OCI-LY3 (cell line): ENCODE measurements around the gene FOXB2.
"Not testable (repeated sequence)": the region's sequence is repeated elsewhere in the genome, so short reads cannot be mapped to it uniquely, and the experiment has no call there.

ENCODE experiments used
- H2AFZ ChIP-seq: fragments of 200-600, 300-600 bp; shearing (Covaris generic); 2 replicates; pipeline ENCODE4 v1.6.0; 2014; ENCODE audit warnings: antibody characterized with exemption, low read depth, low read length
- H3K27ac ChIP-seq: fragments of 200-600, 300-600 bp; sonication (generic); 2 replicates; pipeline ENCODE4 v1.5.1; 2014; ENCODE audit warnings: mild to moderate bottlenecking, low read length, moderate library complexity, mixed read lengths
- H3K27me3 ChIP-seq: fragments of 200-600, 300-600 bp; sonication (generic); 2 replicates; pipeline ENCODE4 v1.6.1; 2014; ENCODE audit warnings: low read depth, low read length, mixed read lengths
- H3K36me3 ChIP-seq: fragments of 200-600, 300-600 bp; sonication (generic); replicated peaks from 2 replicates; pipeline ENCODE3; 2014; ENCODE audit warnings: low read depth, low read length, mixed read lengths
- H3K4me1 ChIP-seq: fragments of 300-600, 200-600 bp; sonication (generic); 2 replicates; pipeline ENCODE4 v1.6.1; 2014; ENCODE audit warnings: low read length, mixed read lengths
- H3K4me2 ChIP-seq: fragments of 200-600, 300-600 bp; sonication (generic); 2 replicates; pipeline ENCODE4 v1.6.1; 2014; ENCODE audit warnings: low read length, mixed read lengths
- H3K4me3 ChIP-seq: fragments of 300-600, 200-600 bp; sonication (generic); 2 replicates; pipeline ENCODE4 v1.5.1; 2014; ENCODE audit warnings: antibody characterized with exemption, mild to moderate bottlenecking, low read length, moderate library complexity
- H3K79me2 ChIP-seq: fragments of 300-600, 200-600 bp; shearing (Covaris generic); 2 replicates; pipeline ENCODE4 v1.6.1; 2014; ENCODE audit warnings: mild to moderate bottlenecking, low read length, mixed read lengths
- H3K9ac ChIP-seq: fragments of 300-600, 200-600 bp; shearing (Covaris generic); 2 replicates; pipeline ENCODE4 v1.6.0; 2014; ENCODE audit warnings: mild to moderate bottlenecking, low read length, moderate library complexity
- H3K9me3 ChIP-seq: fragments of 200-600, 300-600 bp; shearing (Covaris generic); 2 replicates; pipeline ENCODE4 v1.6.1; 2014; ENCODE audit warnings: low read length, mixed read lengths; ENCODE audit not compliant: insufficient read depth
- H4K20me1 ChIP-seq: fragments of 200-600, 300-600 bp; sonication (generic); 2 replicates; pipeline ENCODE4 v1.6.1; 2016; ENCODE audit warnings: low read length, mixed read lengths; ENCODE audit not compliant: insufficient read depth
- CTCF ChIP-seq: fragments of 200-600, 300-600 bp; sonication (generic); IDR thresholded peaks from 2 replicates; pipeline ENCODE4 v1.5.1; 2014; ENCODE audit warnings: antibody characterized with exemption, low read length, low read depth
- EZH2phosphoT487 ChIP-seq: fragments of 200-600 bp; shearing (Covaris generic); IDR thresholded peaks from 2 replicates; pipeline ENCODE4 v1.6.1; 2018; ENCODE audit warnings: antibody characterized with exemption, mixed run types, low read depth

Gene FOXB2

GRCh38 chr9:77028478-77028877 is 9.0 kb downstream of the FOXB2 start:
- no peak overlapping the region for H3K4me2 ChIP-seq
- no peaks in the 10 kb centered on the region for H4K20me1 ChIP-seq
- H3K27ac ChIP-seq = no peak overlapping the region
- H3K9ac ChIP-seq = no peak overlapping the region
- no peaks in the 10 kb centered on the region for H3K79me2 ChIP-seq
- no peaks in the 10 kb centered on the region for H3K4me1 ChIP-seq
- no peak overlapping the region for H2AFZ ChIP-seq
- H3K36me3 ChIP-seq = no peaks in the 10 kb centered on the region
- no peak overlapping the region for H3K4me3 ChIP-seq
- no peak for TF ChIP-seq CTCF
- no peak for TF ChIP-seq EZH2phosphoT487
- H3K27me3 ChIP-seq = no peaks in the 10 kb centered on the region
- no peaks in the 10 kb centered on the region for H3K9me3 ChIP-seq

- Histone ChIP-seq H3K36me3 (no peaks in the 10 kb centered on the region), H3K9ac (no peak overlapping the region), H3K27me3 (no peaks in the 10 kb centered on the region), H3K9me3 (no peaks in the 10 kb centered on the region), H3K4me3 (no peak overlapping the region), H2AFZ (no peak overlapping the region), H4K20me1 (no peaks in the 10 kb centered on the region), H3K79me2 (no peaks in the 10 kb centered on the region), H3K4me2 (no peak overlapping the region), H3K27ac (no peak overlapping the region), H3K4me1 (no peaks in the 10 kb centered on the region)
- no peak for TF ChIP-seq CTCF
- TF ChIP-seq EZH2phosphoT487 = no peak
These were observed 10.6 kb downstream of the FOXB2 start for GRCh38 chr9:77030045-77030444.

- Histone ChIP-seq H3K4me3 (no peak overlapping the region), H3K36me3 (no peaks in the 10 kb centered on the region), H3K27me3 (no peaks in the 10 kb centered on the region), H3K9ac (no peak overlapping the region), H4K20me1 (no peaks in the 10 kb centered on the region), H3K9me3 (no peaks in the 10 kb centered on the region), H2AFZ (no peak overlapping the region), H3K4me2 (no peak overlapping the region), H3K79me2 (no peaks in the 10 kb centered on the region), H3K4me1 (no peaks in the 10 kb centered on the region), H3K27ac (no peak overlapping the region)
- no peak for TF ChIP-seq CTCF
- TF ChIP-seq EZH2phosphoT487 = no peak
These were observed 19.0 kb downstream of the FOXB2 start for GRCh38 chr9:77038281-77039036.

GRCh38 chr9:77040340-77040739 is 20.9 kb downstream of the FOXB2 start:
- Histone ChIP-seq H3K4me2 (no peak overlapping the region), H4K20me1 (no peaks in the 10 kb centered on the region), H3K79me2 (no peaks in the 10 kb centered on the region), H3K4me1 (no peaks in the 10 kb centered on the region), H3K9me3 (no peaks in the 10 kb centered on the region), H2AFZ (no peak overlapping the region), H3K27me3 (no peaks in the 10 kb centered on the region), H3K4me3 (no peak overlapping the region), H3K27ac (no peak overlapping the region), H3K36me3 (no peaks in the 10 kb centered on the region), H3K9ac (no peak overlapping the region)
- TF ChIP-seq CTCF = no peak
- TF ChIP-seq EZH2phosphoT487 = no peak

GRCh38 chr9:77043743-77044142 is 24.3 kb downstream of the FOXB2 start:
- not testable (repeated sequence) for H3K4me3 ChIP-seq, H3K79me2 ChIP-seq, H3K9me3 ChIP-seq, H4K20me1 ChIP-seq, H3K27ac ChIP-seq, H3K36me3 ChIP-seq, H2AFZ ChIP-seq, H3K9ac ChIP-seq, H3K4me1 ChIP-seq, H3K4me2 ChIP-seq
- H3K27me3 ChIP-seq = peaks cover 14% of the 10 kb centered on the region

GRCh38 chr9:77060681-77061080 is 41.2 kb downstream of the FOXB2 start:
- not testable (repeated sequence) for H3K4me2 ChIP-seq, H3K9me3 ChIP-seq

More at GRCh38 chr9:77060681-77061080, 41.2 kb downstream of the FOXB2 start:
- not testable (repeated sequence) for H3K36me3 ChIP-seq, H3K4me3 ChIP-seq, H3K4me1 ChIP-seq, H3K79me2 ChIP-seq, H4K20me1 ChIP-seq, H3K9ac ChIP-seq, H3K27me3 ChIP-seq, H2AFZ ChIP-seq, H3K27ac ChIP-seq
